ENCODE measurements around the gene STIL.

STIL gene

GRCh38 chr1:47224676-47225399, 89.1 kb downstream of the STIL start:
- ChIA-PET CTCF (interaction anchor here (0.6 kb wide), 1 partner anchor 161 kb away, joined by 5 read pairs; no protein-coding TSS in a partner anchor), POLR2A (ENCODE audit: low non-redundant PET) (no interaction called here)
- no peak for TF ChIP-seq CTCF (conservative IDR thresholded peaks at IDR 0.05; ENCODE audit: low read depth)
- H3K27ac ChIP-seq: no peak overlapping the region
- DNase-seq (ENCODE audit: low spot score): no peak

- H3K27ac ChIP-seq: no peak overlapping the region
- ChIA-PET POLR2A (ENCODE audit: low non-redundant PET) (no interaction called here), CTCF (interaction anchor here (0.6 kb wide), 1 partner anchor 160 kb away, joined by 5 read pairs; no protein-coding TSS in a partner anchor)
- no peak for DNase-seq (ENCODE audit: low spot score)
- TF ChIP-seq CTCF (conservative IDR thresholded peaks at IDR 0.05; ENCODE audit: low read depth): no peak
Measured at GRCh38 chr1:47223921-47224675, 89.8 kb downstream of the STIL start.

DNA sequence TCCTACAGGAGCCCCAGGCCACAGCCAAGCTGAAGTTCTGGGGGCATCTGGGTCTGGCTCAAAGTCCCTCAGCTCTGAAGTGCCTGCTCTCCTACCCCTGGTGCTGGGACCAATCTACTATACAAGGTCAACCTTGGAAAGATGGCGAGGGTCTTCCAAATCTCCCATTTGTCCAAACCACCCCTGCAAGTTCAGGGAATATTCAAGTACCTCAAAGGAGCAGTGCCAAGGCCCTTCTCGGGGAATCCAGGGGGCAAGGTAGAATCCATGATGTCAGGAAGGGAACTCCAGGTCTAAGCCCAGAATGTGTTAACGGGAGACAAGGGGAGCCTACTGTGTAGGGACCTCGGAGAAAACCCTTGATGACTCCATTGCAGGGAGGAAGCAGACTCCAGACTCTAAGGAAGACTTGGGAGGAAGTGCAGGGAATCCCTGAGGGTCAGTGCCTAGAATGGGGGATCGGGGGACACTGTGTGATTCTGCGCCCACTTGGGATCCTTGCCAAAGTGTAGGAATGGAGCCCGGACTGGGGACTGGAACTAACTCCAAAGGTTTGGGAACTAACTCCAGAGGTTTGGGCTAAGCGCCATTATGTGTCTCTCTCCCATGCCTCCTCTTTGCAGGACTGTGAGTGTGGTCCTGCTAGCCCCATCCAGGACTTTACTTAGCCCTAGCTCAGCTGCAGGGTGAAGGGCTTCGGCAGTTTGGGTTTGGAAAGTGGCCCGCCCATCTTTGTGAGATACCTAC, 90.6 kb downstream of the STIL start:
- DNase-seq (ENCODE audit: low spot score): no peak
- ChIA-PET CTCF (no interaction called here), POLR2A (ENCODE audit: low non-redundant PET) (no interaction called here)
- no peak overlapping the region for H3K27ac ChIP-seq
- no peak for TF ChIP-seq CTCF (conservative IDR thresholded peaks at IDR 0.05; ENCODE audit: low read depth)

DNA sequence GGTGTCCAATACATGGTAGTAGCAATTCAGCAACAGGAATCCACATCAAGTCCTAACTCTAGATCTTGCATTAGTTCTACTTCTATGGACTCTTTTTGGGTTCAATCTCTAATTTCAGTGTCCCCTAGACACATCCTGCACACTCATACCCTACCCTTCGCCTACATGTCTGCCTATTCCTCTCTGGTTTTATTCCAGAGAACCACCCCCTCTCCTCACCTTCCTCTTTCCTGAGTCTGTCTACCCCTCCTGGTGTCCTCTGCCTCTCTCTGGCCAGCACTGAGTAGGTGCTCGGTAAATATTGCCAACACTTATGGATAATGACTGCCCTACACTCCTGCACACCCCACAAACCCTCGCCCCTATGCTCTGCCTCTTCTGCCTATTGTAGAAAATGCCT, 91.5 kb downstream of the STIL start:
- no peak for DNase-seq (ENCODE audit: low spot score)
- CTCF ChIA-PET: no interaction called here
- POLR2A ChIA-PET (ENCODE audit: low non-redundant PET): no interaction called here
- H3K27ac ChIP-seq: no peak overlapping the region
- TF ChIP-seq CTCF (conservative IDR thresholded peaks at IDR 0.05; ENCODE audit: low read depth): no peak

- DNase-seq (ENCODE audit: low spot score): no peak
- TF ChIP-seq CTCF (conservative IDR thresholded peaks at IDR 0.05; ENCODE audit: low read depth): no peak
- ChIA-PET POLR2A (ENCODE audit: low non-redundant PET) (no interaction called here), CTCF (interaction anchor here (1.1 kb wide), 1 partner anchor 27 kb away, joined by 3 read pairs; no protein-coding TSS in a partner anchor)
- H3K27ac ChIP-seq: no peak overlapping the region
Measured at GRCh38 chr1:47219590-47220220, 94.2 kb downstream of the STIL start.

- no peak for TF ChIP-seq CTCF (conservative IDR thresholded peaks at IDR 0.05; ENCODE audit: low read depth)
- CTCF ChIA-PET: interaction anchor here (1.1 kb wide), 1 partner anchor 26 kb away, joined by 3 read pairs; no protein-coding TSS in a partner anchor
- no peak for DNase-seq (ENCODE audit: low spot score)
- H3K27ac ChIP-seq: no peak overlapping the region
- POLR2A ChIA-PET (ENCODE audit: low non-redundant PET): no interaction called here
Measured at GRCh38 chr1:47219001-47219400, 94.9 kb downstream of the STIL start.

All from RWPE1 (cell line).